ENCODE results near the gene MAML2. TPM values are rescaled to one million over a fixed set of nuclear protein-coding genes. Genes with fewer than 3 reads are reported as not detected.

The MAML2 gene
- total RNA-seq, 1 experiment from 2014 or later, result 22.7 TPM

- no peak overlapping the region for H3K27ac Mint-ChIP-seq (ENCODE audit: unreplicated experiment)
Measured at GRCh38 chr11:96172604-96173003, 170.4 kb downstream of the MAML2 start.

GRCh38 chr11:96169250-96169649, 173.7 kb downstream of the MAML2 start:
- CTCF ChIA-PET, result interaction anchor here (0.6 kb wide), 1 partner anchor 19 kb away, joined by 4 read pairs; no protein-coding TSS in a partner anchor
- BruUV-seq (replicated peaks), result no TSS peak
- no peak for TF ChIP-seq CTCF (IDR thresholded peaks at IDR 0.05; ENCODE audit: unreplicated experiment)
- intact Hi-C loops (cut with micrococcal nuclease; ENCODE audit: unreplicated experiment), result no loop called here
- Mint-ChIP-seq H3K9me3 (ENCODE audit: low read depth, unreplicated experiment) (no peaks in the 10 kb centered on the region), H3K36me3 (ENCODE audit: insufficient read depth, unreplicated experiment) (no peaks in the 10 kb centered on the region), H3K4me3 (ENCODE audit: low read depth, unreplicated experiment) (no peak overlapping the region), H3K4me1 (ENCODE audit: low read depth, unreplicated experiment) (peaks cover 38% of the 10 kb centered on the region), H3K27ac (ENCODE audit: unreplicated experiment) (peak overlapping the region; percentile 65), H3K27me3 (ENCODE audit: unreplicated experiment) (no peaks in the 10 kb centered on the region)
- peak; percentile 4 for DNase-seq

More at GRCh38 chr11:96172604-96173003, 170.4 kb downstream of the MAML2 start:
- no peak for TF ChIP-seq CTCF (IDR thresholded peaks at IDR 0.05; ENCODE audit: unreplicated experiment)
- H3K4me3 Mint-ChIP-seq (ENCODE audit: low read depth, unreplicated experiment), result no peak overlapping the region
- H3K36me3 Mint-ChIP-seq (ENCODE audit: insufficient read depth, unreplicated experiment), result no peaks in the 10 kb centered on the region
- intact Hi-C loops (cut with micrococcal nuclease; ENCODE audit: unreplicated experiment), result no loop called here
- DNase-seq, result no peak
- H3K9me3 Mint-ChIP-seq (ENCODE audit: low read depth, unreplicated experiment), result no peaks in the 10 kb centered on the region
- no TSS peak for BruUV-seq (replicated peaks)
- H3K4me1 Mint-ChIP-seq (ENCODE audit: low read depth, unreplicated experiment), result peaks cover 18% of the 10 kb centered on the region
- no peaks in the 10 kb centered on the region for H3K27me3 Mint-ChIP-seq (ENCODE audit: unreplicated experiment)
- CTCF ChIA-PET, result no interaction called here

GRCh38 chr11:96168623-96169022, 174.4 kb downstream of the MAML2 start:
- CTCF ChIA-PET, result no interaction called here
- Mint-ChIP-seq H3K36me3 (ENCODE audit: insufficient read depth, unreplicated experiment) (no peaks in the 10 kb centered on the region), H3K4me1 (ENCODE audit: low read depth, unreplicated experiment) (peaks cover 38% of the 10 kb centered on the region), H3K27me3 (ENCODE audit: unreplicated experiment) (no peaks in the 10 kb centered on the region), H3K4me3 (ENCODE audit: low read depth, unreplicated experiment) (no peak overlapping the region), H3K27ac (ENCODE audit: unreplicated experiment) (no peak overlapping the region), H3K9me3 (ENCODE audit: low read depth, unreplicated experiment) (no peaks in the 10 kb centered on the region)
- BruUV-seq (replicated peaks), result no TSS peak
- intact Hi-C loops (cut with micrococcal nuclease; ENCODE audit: unreplicated experiment), result no loop called here
- peak; percentile 14 for DNase-seq
- no peak for TF ChIP-seq CTCF (IDR thresholded peaks at IDR 0.05; ENCODE audit: unreplicated experiment)

GRCh38 chr11:96167787-96168186, 175.2 kb downstream of the MAML2 start:
- no peak overlapping the region for H3K4me3 Mint-ChIP-seq (ENCODE audit: low read depth, unreplicated experiment)
- intact Hi-C loops (cut with micrococcal nuclease; ENCODE audit: unreplicated experiment), result no loop called here
- no peak for TF ChIP-seq CTCF (IDR thresholded peaks at IDR 0.05; ENCODE audit: unreplicated experiment)
- H3K4me1 Mint-ChIP-seq (ENCODE audit: low read depth, unreplicated experiment), result peaks cover 32% of the 10 kb centered on the region
- no peaks in the 10 kb centered on the region for H3K27me3 Mint-ChIP-seq (ENCODE audit: unreplicated experiment)
- BruUV-seq (replicated peaks), result no TSS peak
- no peak for DNase-seq
- H3K9me3 Mint-ChIP-seq (ENCODE audit: low read depth, unreplicated experiment), result no peaks in the 10 kb centered on the region
- H3K27ac Mint-ChIP-seq (ENCODE audit: unreplicated experiment), result no peak overlapping the region
- no peaks in the 10 kb centered on the region for H3K36me3 Mint-ChIP-seq (ENCODE audit: insufficient read depth, unreplicated experiment)
- CTCF ChIA-PET, result no interaction called here

Measured in Calu3 (cell line).